ENCODE measurements around the gene PTPRD.

The PTPRD gene

GRCh38 chr9:8574846-8575245, 2038.0 kb downstream of the PTPRD start:
- TF ChIP-seq, protein P1, sequence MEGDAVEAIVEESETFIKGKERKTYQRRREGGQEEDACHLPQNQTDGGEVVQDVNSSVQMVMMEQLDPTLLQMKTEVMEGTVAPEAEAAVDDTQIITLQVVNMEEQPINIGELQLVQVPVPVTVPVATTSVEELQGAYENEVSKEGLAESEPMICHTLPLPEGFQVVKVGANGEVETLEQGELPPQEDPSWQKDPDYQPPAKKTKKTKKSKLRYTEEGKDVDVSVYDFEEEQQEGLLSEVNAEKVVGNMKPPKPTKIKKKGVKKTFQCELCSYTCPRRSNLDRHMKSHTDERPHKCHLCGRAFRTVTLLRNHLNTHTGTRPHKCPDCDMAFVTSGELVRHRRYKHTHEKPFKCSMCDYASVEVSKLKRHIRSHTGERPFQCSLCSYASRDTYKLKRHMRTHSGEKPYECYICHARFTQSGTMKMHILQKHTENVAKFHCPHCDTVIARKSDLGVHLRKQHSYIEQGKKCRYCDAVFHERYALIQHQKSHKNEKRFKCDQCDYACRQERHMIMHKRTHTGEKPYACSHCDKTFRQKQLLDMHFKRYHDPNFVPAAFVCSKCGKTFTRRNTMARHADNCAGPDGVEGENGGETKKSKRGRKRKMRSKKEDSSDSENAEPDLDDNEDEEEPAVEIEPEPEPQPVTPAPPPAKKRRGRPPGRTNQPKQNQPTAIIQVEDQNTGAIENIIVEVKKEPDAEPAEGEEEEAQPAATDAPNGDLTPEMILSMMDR (IDR thresholded peaks at IDR 0.05; ENCODE audit: borderline replicate concordance, control extremely low read depth, extremely low read depth, insufficient read depth, missing control alignments), result no peak
- in situ Hi-C loops (cut with MboI; ENCODE audit: low sequenced_read_pairs, unreplicated experiment), result no loop called here

DNA sequence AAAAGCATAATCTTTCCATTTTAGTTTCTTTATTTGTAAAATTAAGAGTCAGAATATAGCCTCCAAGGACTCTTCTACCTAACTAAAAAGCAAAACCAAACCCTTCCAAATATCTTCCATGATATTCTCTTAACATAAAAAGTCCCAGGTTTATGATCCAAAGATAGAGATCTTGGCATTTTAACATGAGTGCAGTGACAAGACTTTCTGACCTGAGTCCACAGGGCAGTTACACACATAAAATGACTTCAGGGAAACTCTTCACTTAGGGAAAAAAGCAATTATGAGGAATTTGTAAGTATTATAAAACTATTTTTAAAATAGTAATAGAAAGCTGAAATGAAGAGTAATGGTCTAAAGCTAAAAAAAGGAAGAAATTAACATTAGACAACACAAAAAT, 2040.6 kb downstream of the PTPRD start:
- TF ChIP-seq, protein P1 (IDR thresholded peaks at IDR 0.05; ENCODE audit: borderline replicate concordance, control extremely low read depth, extremely low read depth, insufficient read depth, missing control alignments), result no peak
- no peak for DNase-seq (ENCODE audit: low spot score)
- in situ Hi-C loops (cut with MboI; ENCODE audit: low sequenced_read_pairs, unreplicated experiment), result no loop called here

More at GRCh38 chr9:8574846-8575245, 2038.0 kb downstream of the PTPRD start:
- DNase-seq (ENCODE audit: low spot score), result no peak

DNA sequence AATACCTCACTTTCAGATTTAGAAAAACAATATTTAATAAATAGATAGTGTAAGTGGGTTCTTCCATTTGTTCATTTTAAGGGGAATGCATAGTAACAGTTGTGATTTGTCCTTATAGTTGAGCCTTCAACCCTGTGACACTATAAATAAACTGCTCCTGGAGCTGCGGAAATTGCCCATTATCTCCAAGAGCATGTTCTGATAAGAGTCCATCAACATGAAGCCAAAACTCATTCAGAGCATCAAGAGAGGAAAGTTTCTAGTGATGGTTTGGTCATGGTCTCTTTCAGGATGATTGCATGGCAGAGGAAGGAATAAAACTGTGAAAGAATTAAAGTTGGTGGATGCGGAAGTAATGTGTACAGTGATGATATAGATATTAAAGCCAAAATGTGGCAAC, 2041.2 kb downstream of the PTPRD start:
- TF ChIP-seq, protein P1 (IDR thresholded peaks at IDR 0.05; ENCODE audit: borderline replicate concordance, control extremely low read depth, extremely low read depth, insufficient read depth, missing control alignments), result no peak
- in situ Hi-C loops (cut with MboI; ENCODE audit: low sequenced_read_pairs, unreplicated experiment), result no loop called here

GRCh38 chr9:8570776-8571175, 2042.0 kb downstream of the PTPRD start:
- DNase-seq (ENCODE audit: low spot score), result no peak
- TF ChIP-seq, protein P1 (IDR thresholded peaks at IDR 0.05; ENCODE audit: borderline replicate concordance, control extremely low read depth, extremely low read depth, insufficient read depth, missing control alignments), result no peak
- in situ Hi-C loops (cut with MboI; ENCODE audit: low sequenced_read_pairs, unreplicated experiment), result no loop called here

More for the DNA sequence above, 2041.2 kb downstream of the PTPRD start:
- no peak for DNase-seq (ENCODE audit: low spot score)

GRCh38 chr9:8569823-8570222, 2043.0 kb downstream of the PTPRD start:
- in situ Hi-C loops (cut with MboI; ENCODE audit: low sequenced_read_pairs, unreplicated experiment), result no loop called here
- TF ChIP-seq, protein P1 (IDR thresholded peaks at IDR 0.05; ENCODE audit: borderline replicate concordance, control extremely low read depth, extremely low read depth, insufficient read depth, missing control alignments), result no peak
- DNase-seq (ENCODE audit: low spot score), result no peak

DNA sequence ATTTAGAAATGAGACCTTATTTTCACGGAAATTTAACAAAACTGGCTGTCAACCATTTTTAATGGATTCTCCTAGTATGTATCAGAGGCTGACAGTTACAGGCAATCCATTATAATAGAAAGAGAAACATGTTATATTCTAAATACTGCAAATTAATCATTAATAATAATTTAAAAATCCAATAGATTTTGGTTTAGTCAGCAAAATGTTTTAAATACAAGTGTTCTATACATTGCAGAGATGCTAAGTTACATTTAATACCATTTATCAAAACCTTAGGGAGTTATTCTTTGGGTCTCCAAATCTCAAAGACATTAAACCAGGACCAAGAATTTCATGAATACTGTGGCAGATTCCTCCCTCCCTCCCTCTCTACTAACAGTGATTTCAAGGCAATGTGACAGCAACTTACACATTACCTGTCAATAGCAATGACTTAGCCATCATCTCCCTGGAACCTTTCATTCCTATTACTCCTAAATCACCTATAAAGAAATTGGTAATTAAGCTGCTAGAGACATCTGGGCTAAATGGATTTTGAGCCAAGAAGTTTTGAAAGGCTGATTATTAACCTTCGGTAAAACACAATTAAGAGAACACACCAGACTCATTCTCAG, 2044.7 kb downstream of the PTPRD start:
- TF ChIP-seq, protein P1 (IDR thresholded peaks at IDR 0.05; ENCODE audit: borderline replicate concordance, control extremely low read depth, extremely low read depth, insufficient read depth, missing control alignments), result no peak
- no peak for DNase-seq (ENCODE audit: low spot score)
- in situ Hi-C loops (cut with MboI; ENCODE audit: low sequenced_read_pairs, unreplicated experiment), result no loop called here

Measured in GM13976 (cell line).